Liver (tissue), 9 donors: Measurements from ENCODE around the gene PAIP2B. TPM values are rescaled to one million over a fixed set of nuclear protein-coding genes. Genes with fewer than 3 reads are reported as not detected.

Source experiments
- DNase-seq: peaks from one replicate; pipeline ENCODE4 v3.0.0-alpha.2; 2017; ENCODE audit warnings: low spot score
- H3K27ac ChIP-seq, 2 donors: one replicate each; pipeline ENCODE4 v1.7.0; 2013; ENCODE audit warnings: inconsistent platforms in 2 of 2, low read length in 2 of 2, control low read depth in 1 of 2, low read depth in 1 of 2, mild to moderate bottlenecking in 1 of 2
- H3K27me3 ChIP-seq, 4 donors: one replicate each; pipeline versions ENCODE4 v1.6.1 to v1.7.0; 2013; ENCODE audit warnings: low read length in 3 of 4, inconsistent platforms in 1 of 4, mild to moderate bottlenecking in 1 of 4, moderate library complexity in 1 of 4; ENCODE audit not compliant: control insufficient read depth in 4 of 4, insufficient read depth in 4 of 4
- H3K36me3 ChIP-seq, 4 donors: one replicate each; pipeline versions ENCODE4 v1.6.1 to v1.7.0; 2013; ENCODE audit warnings: low read length in 3 of 4, mild to moderate bottlenecking in 3 of 4, low read depth in 1 of 4, moderate library complexity in 1 of 4; ENCODE audit not compliant: control insufficient read depth in 4 of 4, insufficient read depth in 3 of 4
- H3K4me1 ChIP-seq, 4 donors: one replicate each; pipeline versions ENCODE4 v1.6.1 to v1.7.0; 2013; ENCODE audit warnings: low read length in 3 of 4, mild to moderate bottlenecking in 3 of 4, moderate library complexity in 1 of 4; ENCODE audit not compliant: control insufficient read depth in 4 of 4, insufficient read depth in 4 of 4
- H3K4me3 ChIP-seq, 3 donors: one replicate each; pipeline versions ENCODE4 v1.6.1 to v1.7.0; 2013; ENCODE audit warnings: low read length in 3 of 3, control low read depth in 1 of 3, low read depth in 1 of 3, mild to moderate bottlenecking in 1 of 3
- H3K9ac ChIP-seq, 2 donors: one replicate each; pipeline ENCODE4 v1.7.0; 2013; ENCODE audit warnings: low read length in 2 of 2, mild to moderate bottlenecking in 2 of 2, moderate library complexity in 2 of 2, control low read depth in 1 of 2, low read depth in 1 of 2
- H3K9me3 ChIP-seq, 4 donors: one replicate each; pipeline versions ENCODE4 v1.6.1 to v1.7.0; 2013; ENCODE audit warnings: low read length in 3 of 4; ENCODE audit not compliant: control insufficient read depth in 4 of 4
- ATF3 ChIP-seq: IDR thresholded peaks from 2 replicates; pipeline ENCODE4 v1.6.1; 2016; ENCODE audit warnings: antibody characterized with exemption
- CTCF ChIP-seq: fragments of 150-350 bp; IDR thresholded peaks from 2 replicates; pipeline ENCODE4 v1.5.1; 2017; ENCODE audit warnings: improper control_type of control experiment, low read depth, low read length; ENCODE audit not compliant: missing input control
- EGR1 ChIP-seq, 2 donors: IDR thresholded peaks; 2 replicates each; pipeline ENCODE4 v1.6.1; 2016 to 2018; ENCODE audit warnings: antibody characterized with exemption in 2 of 2, low read depth in 2 of 2
- FOXA1 ChIP-seq: IDR thresholded peaks from 2 replicates; pipeline ENCODE4 v1.6.1; 2016; ENCODE audit warnings: antibody characterized with exemption
- FOXA2 ChIP-seq: IDR thresholded peaks from 2 replicates; pipeline ENCODE4 v1.6.1; 2016; ENCODE audit warnings: antibody characterized with exemption
- GABPA ChIP-seq, 2 donors: IDR thresholded peaks in 1 of 2; conservative IDR thresholded peaks in 1 of 2; 2 replicates each; pipeline ENCODE4 v1.6.1; 2016; ENCODE audit warnings: antibody characterized with exemption in 2 of 2, mild to moderate bottlenecking in 1 of 2, moderate library complexity in 1 of 2
- HNF4A ChIP-seq, 2 donors: conservative IDR thresholded peaks; 2 replicates each; pipeline ENCODE4 v1.6.1; 2016; ENCODE audit warnings: antibody characterized with exemption in 2 of 2, mild to moderate bottlenecking in 2 of 2
- HNF4G ChIP-seq: IDR thresholded peaks from 2 replicates; pipeline ENCODE4 v1.6.1; 2016; ENCODE audit warnings: antibody characterized with exemption
- JUND ChIP-seq, 2 donors: IDR thresholded peaks; 2 replicates each; pipeline ENCODE4 v1.6.1; 2016; ENCODE audit warnings: antibody characterized with exemption in 2 of 2
- MAX ChIP-seq: IDR thresholded peaks from 2 replicates; pipeline ENCODE4 v1.6.1; 2016; ENCODE audit warnings: antibody characterized with exemption
- NR2F2 ChIP-seq: IDR thresholded peaks from 2 replicates; pipeline ENCODE4 v1.6.1; 2016; ENCODE audit warnings: antibody characterized with exemption
- RAD21 ChIP-seq, 2 donors: IDR thresholded peaks; 2 replicates each; pipeline ENCODE4 v1.6.1; 2016; ENCODE audit warnings: antibody characterized with exemption in 2 of 2, mild to moderate bottlenecking in 2 of 2
- REST ChIP-seq: IDR thresholded peaks from 2 replicates; pipeline ENCODE4 v1.6.1; 2016; ENCODE audit warnings: antibody characterized with exemption, mild to moderate bottlenecking
- RXRA ChIP-seq, 2 donors: IDR thresholded peaks; 2 replicates each; pipeline ENCODE4 v1.6.1; 2017 to 2018; ENCODE audit warnings: antibody characterized with exemption in 2 of 2, mild to moderate bottlenecking in 1 of 2
- SP1 ChIP-seq: IDR thresholded peaks from 2 replicates; pipeline ENCODE4 v1.6.1; 2018; ENCODE audit warnings: antibody characterized with exemption, mild to moderate bottlenecking
- TAF1 ChIP-seq: conservative IDR thresholded peaks from 2 replicates; pipeline ENCODE4 v1.6.1; 2016; ENCODE audit warnings: antibody characterized with exemption, mild to moderate bottlenecking
- YY1 ChIP-seq: IDR thresholded peaks from 2 replicates; pipeline ENCODE4 v1.6.1; 2016; ENCODE audit warnings: antibody characterized with exemption, mild to moderate bottlenecking
- ZBTB33 ChIP-seq: IDR thresholded peaks from 2 replicates; pipeline ENCODE4 v1.6.1; 2016; ENCODE audit warnings: antibody characterized with exemption
- WGBS: extraction: QIAGEN DNeasy Blood & Tissue Kit; methylation state at CpG from one replicate; pipeline ENCODE4 v1.1.7; 2013; 5-methylcytosine and 5-hydroxymethylcytosine counted together
- polyA plus RNA-seq, 2 donors: library from polyadenylated mRNA; stranded (reverse) in 1 of 2; unstranded in 1 of 2; fragments of 200-250 nt in 1 of 2; fragments of >200 nt in 1 of 2; fragmentation: Nextera tagmentation in 1 of 2; extraction: Ambion mirVana in 1 of 2; gene quantifications; one replicate each; pipeline versions ENCODE4 v1.2.1 to v1.2.3, GENCODE V29; 2013 to 2015
- total RNA-seq, 2 donors: library from RNA; depleted of rRNA; stranded (reverse); fragments of >200 nt; gene quantifications; one replicate each; pipeline ENCODE4 v1.2.3, GENCODE V29; 2014
- donor health status: healthy.
- donor health status: healthy.
- donor health status: healthy.
- donor health status: healthy.
- donor health status: healthy.

Gene PAIP2B
- total and polyA plus RNA-seq, 4 donors: 4.8 to 28.6 (median 10.6) TPM

- H3K27ac ChIP-seq: no peak overlapping the region
- no peak for TF ChIP-seq NR2F2
- TF ChIP-seq TAF1: no peak
- no peak for TF ChIP-seq YY1
- no peak for TF ChIP-seq ATF3
- no peak for TF ChIP-seq JUND (IDR thresholded peaks at IDR 0.05)
- no peak for TF ChIP-seq SP1
- no peak for TF ChIP-seq HNF4G
- TF ChIP-seq EGR1 (IDR thresholded peaks at IDR 0.05; ENCODE audit: low read depth in 2 of 2): no peak
- TF ChIP-seq FOXA2: no peak
- no peak for TF ChIP-seq RXRA (IDR thresholded peaks at IDR 0.05)
- TF ChIP-seq GABPA (IDR thresholded peaks at IDR 0.05 in 1 of 2, conservative IDR thresholded peaks at IDR 0.05 in 1 of 2): no peak
- TF ChIP-seq CTCF: no peak
- no peak for TF ChIP-seq HNF4A (conservative IDR thresholded peaks at IDR 0.05)
- TF ChIP-seq ZBTB33: no peak
- TF ChIP-seq REST: no peak
- TF ChIP-seq RAD21 (IDR thresholded peaks at IDR 0.05): no peak
- no peak for TF ChIP-seq FOXA1
- no peaks in the 10 kb centered on the region for H3K36me3 ChIP-seq
- H3K4me1 ChIP-seq: peaks cover 3 to 12% (median 6%) of the 10 kb centered on the region in 4 donors
- H3K4me3 ChIP-seq: no peak overlapping the region
- DNase-seq: no peak
- 78% methylated on average over 3 of the region's 3 CpGs for WGBS
- no peak overlapping the region for H3K9ac ChIP-seq
- H3K9me3 ChIP-seq: no peaks in the 10 kb centered on the region
- no peaks in the 10 kb centered on the region for H3K27me3 ChIP-seq
Measured at GRCh38 chr2:71174207-71174606, 52.7 kb downstream of the PAIP2B start.

GRCh38 chr2:71173096-71173495 is 53.8 kb downstream of the PAIP2B start:
- 25% methylated on average over 1 of the region's 1 CpG for WGBS
- peak; percentile 55 for DNase-seq
- Histone ChIP-seq H3K4me3 (no peak overlapping the region), H3K27me3 (no peaks in the 10 kb centered on the region), H3K27ac (no peak overlapping the region), H3K36me3 (no peaks in the 10 kb centered on the region), H3K9me3 (no peaks in the 10 kb centered on the region), H3K4me1 (peaks cover 3 to 12% (median 6%) of the 10 kb centered on the region in 4 donors), H3K9ac (no peak overlapping the region)
- TF ChIP-seq HNF4A (conservative IDR thresholded peaks at IDR 0.05): peak; percentile 79 to 90
- no peak for TF ChIP-seq GABPA (IDR thresholded peaks at IDR 0.05 in 1 of 2, conservative IDR thresholded peaks at IDR 0.05 in 1 of 2)
- TF ChIP-seq FOXA1: peak; percentile 13
- peak; percentile 56 for TF ChIP-seq MAX
- TF ChIP-seq NR2F2: peak; percentile 57
- TF ChIP-seq ATF3: no peak
- peak; percentile 66 for TF ChIP-seq REST
- TF ChIP-seq EGR1 (IDR thresholded peaks at IDR 0.05; ENCODE audit: low read depth in 2 of 2): peak in 1 of 2 donors; percentile 29
- peak; percentile 48 for TF ChIP-seq HNF4G
- TF ChIP-seq FOXA2: peak; percentile 21
- peak; percentile 92 for TF ChIP-seq SP1
- TF ChIP-seq RXRA (IDR thresholded peaks at IDR 0.05): peak; percentile 92 to 95
- peak; percentile 49 to 56 for TF ChIP-seq RAD21 (IDR thresholded peaks at IDR 0.05)
- TF ChIP-seq JUND (IDR thresholded peaks at IDR 0.05): peak; percentile 29 to 70
